Neutrophil (primary cell): ENCODE results near the gene EEPD1.

Experiments used
- H3K27ac ChIP-seq: fragments of 200-600 bp; sonication (generic); 2 replicates; pipeline ENCODE4 v1.5.1; 2016; ENCODE audit warnings: mild to moderate bottlenecking, moderate library complexity
- H3K27me3 ChIP-seq: fragments of 200-600 bp; sonication (generic); 2 replicates; pipeline ENCODE4 v1.6.0; 2016; ENCODE audit warnings: mild to moderate bottlenecking
- H3K36me3 ChIP-seq: fragments of 200-600 bp; sonication (generic); 2 replicates; pipeline ENCODE4 v1.5.1; 2017
- H3K4me1 ChIP-seq, 2 experiments: fragments of 200-600 bp in 1 of 2; sonication (generic) in 1 of 2; 1 replicate in 1 of 2; 2 replicates in 1 of 2; pipeline versions ENCODE4 v1.5.1 to v1.6.1; 2013 to 2016; ENCODE audit warnings: low read depth in 1 of 2, low read length in 1 of 2, mild to moderate bottlenecking in 1 of 2, moderate library complexity in 1 of 2; ENCODE audit not compliant: control insufficient read depth in 1 of 2, insufficient read depth in 1 of 2
- H3K4me3 ChIP-seq, 2 experiments: fragments of 200-600 bp in 1 of 2; sonication (generic) in 1 of 2; 1 replicate in 1 of 2; 2 replicates in 1 of 2; pipeline ENCODE4 v1.5.1; 2013 to 2016; ENCODE audit warnings: low read depth in 1 of 2, low read length in 1 of 2, mild to moderate bottlenecking in 1 of 2, moderate library complexity in 1 of 2
- H3K9me3 ChIP-seq: fragments of 200-600 bp; sonication (generic); 2 replicates; pipeline ENCODE4 v1.5.1; 2016
- TF ChIP-seq, protein P1 (sequence below): fragments of 200-600 bp; sonication (generic); IDR thresholded peaks from 2 replicates; pipeline ENCODE4 v1.5.1; 2016; ENCODE audit warnings: antibody characterized with exemption

The EEPD1 gene

DNA sequence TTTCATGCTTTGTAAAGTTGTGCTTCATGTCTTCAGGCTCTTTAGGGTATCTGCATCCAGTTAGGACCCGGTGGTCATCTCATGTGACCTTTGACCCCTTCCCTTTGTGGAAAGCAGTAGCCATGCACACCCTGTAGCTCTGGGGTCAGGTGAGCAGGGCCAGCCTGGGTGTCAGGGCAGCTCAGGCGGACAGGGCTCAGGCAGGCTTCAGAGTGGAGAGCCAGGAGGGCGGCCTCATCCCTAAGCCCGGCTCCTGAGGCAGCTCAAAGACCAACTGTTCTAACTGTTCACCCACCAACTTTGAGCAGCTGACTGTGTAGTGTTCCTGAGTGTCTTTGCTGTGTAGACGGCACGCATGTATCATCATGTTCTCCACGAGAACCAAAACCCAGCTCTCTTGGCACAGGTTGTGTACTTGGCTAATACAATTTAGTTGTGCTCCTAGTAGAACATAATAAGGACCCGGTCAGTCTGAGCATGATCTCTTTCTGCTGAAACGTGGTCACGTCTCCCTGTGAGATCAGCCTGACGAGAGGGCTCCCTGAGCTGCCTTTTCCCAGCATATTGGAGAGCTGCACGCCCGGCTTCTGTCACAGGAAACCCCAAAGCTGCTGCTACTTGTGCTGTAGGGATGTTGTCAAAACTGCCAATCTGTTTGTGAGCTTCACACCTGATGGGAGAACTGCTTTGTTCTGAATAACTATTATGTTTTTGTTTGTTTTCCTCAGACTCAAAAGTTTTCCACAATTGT, 30.0 kb downstream of the EEPD1 start:
- Histone ChIP-seq H3K4me1 (peaks cover 77 to 79% of the 10 kb centered on the region in 2 experiments), H3K4me3 (no peak overlapping the region), H3K36me3 (no peaks in the 10 kb centered on the region), H3K27me3 (no peaks in the 10 kb centered on the region), H3K27ac (peak overlapping the region; percentile 24), H3K9me3 (no peaks in the 10 kb centered on the region)
- TF ChIP-seq, protein P1, sequence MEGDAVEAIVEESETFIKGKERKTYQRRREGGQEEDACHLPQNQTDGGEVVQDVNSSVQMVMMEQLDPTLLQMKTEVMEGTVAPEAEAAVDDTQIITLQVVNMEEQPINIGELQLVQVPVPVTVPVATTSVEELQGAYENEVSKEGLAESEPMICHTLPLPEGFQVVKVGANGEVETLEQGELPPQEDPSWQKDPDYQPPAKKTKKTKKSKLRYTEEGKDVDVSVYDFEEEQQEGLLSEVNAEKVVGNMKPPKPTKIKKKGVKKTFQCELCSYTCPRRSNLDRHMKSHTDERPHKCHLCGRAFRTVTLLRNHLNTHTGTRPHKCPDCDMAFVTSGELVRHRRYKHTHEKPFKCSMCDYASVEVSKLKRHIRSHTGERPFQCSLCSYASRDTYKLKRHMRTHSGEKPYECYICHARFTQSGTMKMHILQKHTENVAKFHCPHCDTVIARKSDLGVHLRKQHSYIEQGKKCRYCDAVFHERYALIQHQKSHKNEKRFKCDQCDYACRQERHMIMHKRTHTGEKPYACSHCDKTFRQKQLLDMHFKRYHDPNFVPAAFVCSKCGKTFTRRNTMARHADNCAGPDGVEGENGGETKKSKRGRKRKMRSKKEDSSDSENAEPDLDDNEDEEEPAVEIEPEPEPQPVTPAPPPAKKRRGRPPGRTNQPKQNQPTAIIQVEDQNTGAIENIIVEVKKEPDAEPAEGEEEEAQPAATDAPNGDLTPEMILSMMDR: no peak

DNA sequence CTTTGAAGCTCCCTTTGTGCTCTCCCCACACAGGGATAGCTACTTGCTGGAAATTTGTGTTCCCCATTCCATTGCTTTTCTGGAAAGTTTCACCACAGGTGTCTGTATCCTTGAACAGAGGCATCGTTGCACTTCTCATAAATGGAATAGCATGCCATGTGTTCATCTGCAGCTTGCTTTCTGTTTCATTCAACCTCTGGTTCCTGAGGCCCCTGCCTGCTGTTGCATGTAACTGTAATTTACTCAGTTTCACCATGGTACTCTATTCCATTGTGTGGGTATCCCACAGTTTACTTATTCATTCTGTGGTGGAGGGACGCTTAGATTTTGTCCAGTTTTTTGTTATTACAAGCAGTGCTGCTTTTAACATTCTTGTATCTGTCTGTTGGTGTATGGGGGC, 32.0 kb downstream of the EEPD1 start:
- Histone ChIP-seq H3K27ac (peak overlapping the region; percentile 62), H3K4me1 (peaks cover 64 to 71% of the 10 kb centered on the region in 2 experiments), H3K36me3 (no peaks in the 10 kb centered on the region), H3K4me3 (no peak overlapping the region), H3K9me3 (no peaks in the 10 kb centered on the region), H3K27me3 (no peaks in the 10 kb centered on the region)
- TF ChIP-seq, protein P1: no peak

DNA sequence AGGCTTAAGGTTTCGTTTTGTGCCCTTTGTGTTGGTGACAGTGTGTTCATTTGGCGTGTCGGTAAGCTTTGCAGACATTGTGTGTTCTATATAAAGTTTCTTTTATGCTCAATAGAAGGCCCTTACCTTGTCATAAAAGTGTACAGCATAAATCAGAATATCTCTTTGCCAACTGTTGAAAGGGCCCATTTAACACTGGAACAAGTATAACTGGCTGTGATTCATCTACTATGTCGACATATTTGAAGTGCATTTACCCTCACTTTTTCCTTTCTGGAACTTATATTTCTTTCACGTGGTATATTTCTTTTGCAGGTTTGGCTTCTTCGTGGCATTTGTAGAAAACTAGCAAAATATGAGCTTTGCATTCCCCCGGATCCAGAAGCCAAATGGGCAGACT, 32.7 kb downstream of the EEPD1 start:
- Histone ChIP-seq H3K4me3 (no peak overlapping the region), H3K27ac (peak overlapping the region; percentile 62), H3K9me3 (no peaks in the 10 kb centered on the region), H3K36me3 (no peaks in the 10 kb centered on the region), H3K4me1 (peaks cover 64 to 71% of the 10 kb centered on the region in 2 experiments), H3K27me3 (no peaks in the 10 kb centered on the region)
- TF ChIP-seq, protein P1: no peak

DNA sequence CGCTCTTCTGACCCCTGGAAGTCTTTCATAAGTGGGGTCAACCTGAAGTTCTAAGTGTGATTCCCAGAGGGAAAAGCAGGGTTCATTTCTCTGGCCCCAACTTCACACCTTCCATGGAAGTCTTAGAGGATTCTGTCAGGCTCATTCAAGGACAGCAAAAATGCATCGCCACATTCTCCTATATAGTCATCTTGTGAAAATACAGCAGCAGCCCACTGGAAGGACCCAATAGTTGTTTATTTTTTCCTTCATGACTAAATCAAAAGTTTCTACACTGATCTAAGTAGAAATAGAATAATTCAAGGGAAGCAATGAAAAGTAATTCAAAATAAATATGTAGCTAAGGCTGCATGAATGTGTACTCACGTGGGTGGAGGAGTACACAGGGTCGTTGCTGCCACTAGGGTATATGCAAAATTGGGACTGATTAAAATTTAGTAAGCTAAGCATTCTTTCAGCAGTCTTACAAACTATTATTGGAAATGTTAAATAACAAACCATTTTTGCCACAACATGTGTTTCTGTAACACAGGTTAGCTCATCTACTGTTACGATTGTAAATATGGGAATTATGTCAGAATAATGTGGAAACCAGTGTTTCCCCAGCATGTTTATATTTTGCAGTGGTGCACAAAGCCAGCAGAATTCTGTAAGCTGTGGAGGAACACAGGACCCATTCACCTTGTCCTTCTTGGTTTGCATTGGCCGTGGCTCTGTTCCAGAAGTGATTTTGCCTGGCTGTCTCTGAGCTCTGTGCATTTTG, 33.5 kb downstream of the EEPD1 start:
- Histone ChIP-seq H3K27ac (peak overlapping the region; percentile 62), H3K4me1 (peaks cover 64 to 71% of the 10 kb centered on the region in 2 experiments), H3K4me3 (no peak overlapping the region), H3K27me3 (no peaks in the 10 kb centered on the region), H3K9me3 (no peaks in the 10 kb centered on the region), H3K36me3 (no peaks in the 10 kb centered on the region)
- TF ChIP-seq, protein P1: no peak

DNA sequence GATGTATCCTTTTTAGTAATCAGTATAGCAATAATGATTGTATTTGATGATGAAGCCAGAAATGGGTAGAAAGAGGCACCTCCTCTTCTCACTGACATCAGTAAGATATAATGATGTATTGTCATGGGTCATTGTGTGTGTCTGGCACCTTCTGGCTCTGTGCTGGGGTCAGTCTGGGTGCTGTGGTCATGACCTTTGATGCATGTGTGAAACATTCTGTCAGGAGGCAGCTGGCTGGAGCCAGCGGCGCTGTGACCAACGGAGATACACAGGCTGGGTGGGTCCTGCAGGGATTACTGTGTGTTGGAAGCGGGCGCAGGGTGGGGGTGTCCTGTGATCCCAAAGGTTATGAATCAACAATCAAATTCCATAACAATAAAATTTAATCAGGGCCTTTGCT, 35.2 kb downstream of the EEPD1 start:
- no peak overlapping the region for H3K27ac ChIP-seq
- no peaks in the 10 kb centered on the region for H3K27me3 ChIP-seq
- TF ChIP-seq, protein P1: no peak
- no peak overlapping the region for H3K4me3 ChIP-seq
- no peaks in the 10 kb centered on the region for H3K9me3 ChIP-seq
- H3K4me1 ChIP-seq: peaks cover 66 to 72% of the 10 kb centered on the region in 2 experiments
- no peaks in the 10 kb centered on the region for H3K36me3 ChIP-seq
